CD14-positive monocyte (primary cell): ENCODE data around the gene APOL1. TPM values are rescaled to one million over a fixed set of nuclear protein-coding genes. Genes with fewer than 3 reads are reported as not detected.

Experiments
- DNase-seq, 3 donors: peaks; one replicate each; pipeline ENCODE4 v3.0.0-alpha.2; 2011 to 2022
- H2AFZ ChIP-seq: 2 replicates; pipeline ENCODE4 v1.6.0; 2012; ENCODE audit warnings: mild to moderate bottlenecking, low read depth, low read length, inconsistent platforms; ENCODE audit not compliant: insufficient read depth, poor library complexity, severe bottlenecking
- H3K27ac ChIP-seq, 2 donors: 1 replicate in 1 of 2; 2 replicates in 1 of 2; pipeline ENCODE4 v1.5.1; 2012 to 2013; ENCODE audit warnings: low read length in 2 of 2, control low read depth in 1 of 2, inconsistent platforms in 1 of 2, low read depth in 1 of 2, mild to moderate bottlenecking in 1 of 2
- H3K27me3 ChIP-seq, 2 donors: one replicate each; pipeline versions ENCODE4 v1.6.0 to v1.6.1; 2011 to 2013; ENCODE audit warnings: low read length in 2 of 2; ENCODE audit not compliant: control insufficient read depth in 2 of 2, insufficient read depth in 2 of 2
- H3K36me3 ChIP-seq, 2 donors: replicated peaks in 1 of 2; 1 replicate in 1 of 2; 2 replicates in 1 of 2; pipeline versions ENCODE4 v1.5.1 to v1.6.1; 2012 to 2013; ENCODE audit warnings: low read length in 2 of 2, control low read depth in 1 of 2, inconsistent platforms in 1 of 2, mild to moderate bottlenecking in 1 of 2; ENCODE audit not compliant: insufficient read depth in 2 of 2, control insufficient read depth in 1 of 2
- H3K4me1 ChIP-seq, 2 donors: 1 replicate in 1 of 2; 2 replicates in 1 of 2; pipeline versions ENCODE4 v1.5.1 to v1.6.1; 2012 to 2013; ENCODE audit warnings: low read length in 2 of 2, control low read depth in 1 of 2, inconsistent platforms in 1 of 2, mild to moderate bottlenecking in 1 of 2, moderate library complexity in 1 of 2; ENCODE audit not compliant: insufficient read depth in 2 of 2, control insufficient read depth in 1 of 2
- H3K4me2 ChIP-seq: replicated peaks from 2 replicates; pipeline ENCODE3; 2012; ENCODE audit warnings: low read length, moderate library complexity, mild to moderate bottlenecking; ENCODE audit not compliant: poor library complexity, severe bottlenecking; ENCODE audit errors: extremely low read depth
- H3K4me3 ChIP-seq, 3 experiments: fragments of 200-600 bp in 1 of 3; sonication (generic) in 1 of 3; replicated peaks in 1 of 3; 1 replicate in 2 of 3; 2 replicates in 1 of 3; pipeline ENCODE4 v1.5.1; 2011 to 2013; ENCODE audit warnings: low read length in 3 of 3, mild to moderate bottlenecking in 3 of 3, control low read depth in 2 of 3, low read depth in 2 of 3, inconsistent platforms in 1 of 3, moderate library complexity in 1 of 3
- H3K79me2 ChIP-seq: 2 replicates; pipeline ENCODE4 v1.6.0; 2012; ENCODE audit warnings: mild to moderate bottlenecking, control low read depth, inconsistent platforms, low read length, moderate library complexity; ENCODE audit not compliant: insufficient read depth
- H3K9ac ChIP-seq: 2 replicates; pipeline ENCODE4 v1.6.0; 2017; ENCODE audit warnings: low read length, mild to moderate bottlenecking; ENCODE audit not compliant: insufficient read depth, poor library complexity, severe bottlenecking
- H3K9me3 ChIP-seq, 2 donors: replicated peaks in 1 of 2; 1 replicate in 1 of 2; 2 replicates in 1 of 2; pipeline versions ENCODE4 v1.5.1 to v1.6.1; 2012 to 2013; ENCODE audit warnings: low read length in 2 of 2, control low read depth in 1 of 2; ENCODE audit not compliant: control insufficient read depth in 1 of 2, insufficient read depth in 1 of 2
- H4K20me1 ChIP-seq: 2 replicates; pipeline ENCODE4 v1.6.0; 2012; ENCODE audit warnings: mild to moderate bottlenecking, low read length, control low read depth, moderate library complexity; ENCODE audit not compliant: insufficient read depth
- H3K27ac Mint-ChIP-seq, 7 donors: one replicate each; pipeline ENCODE4 v1.8.0; 2020; ENCODE audit warnings: mild to moderate bottlenecking in 7 of 7, mixed read lengths in 7 of 7, moderate library complexity in 6 of 7, inconsistent platforms in 2 of 7
- H3K27me3 Mint-ChIP-seq, 3 donors: one replicate each; pipeline ENCODE4 v1.8.0; 2021 to 2022; ENCODE audit warnings: low read depth in 3 of 3, mild to moderate bottlenecking in 3 of 3, mixed read lengths in 3 of 3, moderate library complexity in 3 of 3, inconsistent platforms in 1 of 3
- H3K36me3 Mint-ChIP-seq, 2 donors: one replicate each; pipeline ENCODE4 v1.8.0; 2020; ENCODE audit warnings: mixed read lengths in 2 of 2, inconsistent platforms in 1 of 2, mild to moderate bottlenecking in 1 of 2
- H3K4me1 Mint-ChIP-seq: one replicate; pipeline ENCODE4 v1.8.0; 2020; ENCODE audit warnings: mild to moderate bottlenecking, mixed read lengths
- H3K4me3 Mint-ChIP-seq, 2 donors: one replicate each; pipeline ENCODE4 v1.8.0; 2020; ENCODE audit warnings: mild to moderate bottlenecking in 2 of 2, mixed read lengths in 2 of 2, moderate library complexity in 1 of 2
- H3K9me3 Mint-ChIP-seq, 7 donors: one replicate each; pipeline ENCODE4 v1.8.0; 2020 to 2022; ENCODE audit warnings: mixed read lengths in 7 of 7, mild to moderate bottlenecking in 6 of 7, moderate library complexity in 6 of 7, inconsistent platforms in 2 of 7
- WGBS: methylation state at CpG from one replicate; pipeline ENCODE4 v1.1.5; 2013; ENCODE audit warnings: missing lambda C conversion rate; ENCODE audit not compliant: insufficient coverage; 5-methylcytosine and 5-hydroxymethylcytosine counted together
- intact Hi-C, 2 donors: fragments of 100-400 bp; cut with micrococcal nuclease; formaldehyde crosslinking; loops; one replicate each; pipeline versions ENCODE4 v1.15.0 to v1.15.1; 2023
- polyA plus RNA-seq, 3 donors: library from polyadenylated mRNA; depleted of rRNA in 1 of 3; unstranded in 2 of 3; stranded (reverse) in 1 of 3; fragments of 300-500 nt in 2 of 3; fragments of >200 nt in 1 of 3; fragmentation: Illumina TruSeq in 2 of 3; gene quantifications; 1 replicate in 2 of 3; 2 replicates in 1 of 3; pipeline ENCODE4 v1.2.3, GENCODE V29; 2012 to 2021
- TF ChIP-seq, protein P1 (sequence below): fragments of 200-600 bp; IDR thresholded peaks from one replicate; pipeline ENCODE4 v1.8.0; 2022; ENCODE audit warnings: antibody characterized with exemption, mild to moderate bottlenecking

Gene APOL1
- polyA plus RNA-seq, 3 donors = 3.4 to 7.5 (median 6.1) TPM

DNA sequence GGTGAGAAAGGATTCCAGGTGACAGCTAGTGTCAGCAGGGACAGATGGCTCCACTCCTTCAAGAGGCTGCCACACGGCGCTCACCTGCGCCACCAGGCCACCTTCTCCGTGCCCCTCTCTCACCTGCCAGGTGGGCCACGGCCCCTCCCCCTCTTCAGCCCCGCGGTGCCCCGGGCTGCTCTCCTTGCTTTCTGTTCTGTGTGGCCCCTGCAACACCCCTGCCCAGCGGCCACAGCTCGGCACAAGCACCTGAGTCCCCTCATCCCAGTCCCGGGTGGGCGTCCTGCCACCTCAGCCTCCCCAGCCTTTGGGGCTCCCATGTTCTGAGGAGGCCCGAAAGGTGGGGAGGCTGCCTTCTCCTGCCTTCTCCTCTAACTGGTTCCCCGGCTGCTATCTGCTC lies 46.4 kb downstream of the APOL1 start:
- TF ChIP-seq, protein P1, sequence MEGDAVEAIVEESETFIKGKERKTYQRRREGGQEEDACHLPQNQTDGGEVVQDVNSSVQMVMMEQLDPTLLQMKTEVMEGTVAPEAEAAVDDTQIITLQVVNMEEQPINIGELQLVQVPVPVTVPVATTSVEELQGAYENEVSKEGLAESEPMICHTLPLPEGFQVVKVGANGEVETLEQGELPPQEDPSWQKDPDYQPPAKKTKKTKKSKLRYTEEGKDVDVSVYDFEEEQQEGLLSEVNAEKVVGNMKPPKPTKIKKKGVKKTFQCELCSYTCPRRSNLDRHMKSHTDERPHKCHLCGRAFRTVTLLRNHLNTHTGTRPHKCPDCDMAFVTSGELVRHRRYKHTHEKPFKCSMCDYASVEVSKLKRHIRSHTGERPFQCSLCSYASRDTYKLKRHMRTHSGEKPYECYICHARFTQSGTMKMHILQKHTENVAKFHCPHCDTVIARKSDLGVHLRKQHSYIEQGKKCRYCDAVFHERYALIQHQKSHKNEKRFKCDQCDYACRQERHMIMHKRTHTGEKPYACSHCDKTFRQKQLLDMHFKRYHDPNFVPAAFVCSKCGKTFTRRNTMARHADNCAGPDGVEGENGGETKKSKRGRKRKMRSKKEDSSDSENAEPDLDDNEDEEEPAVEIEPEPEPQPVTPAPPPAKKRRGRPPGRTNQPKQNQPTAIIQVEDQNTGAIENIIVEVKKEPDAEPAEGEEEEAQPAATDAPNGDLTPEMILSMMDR = no peak
- H4K20me1 ChIP-seq = peaks cover 100% of the 10 kb centered on the region
- intact Hi-C loops = no loop called here
- H3K4me3 ChIP-seq = no peak overlapping the region
- H3K27me3 ChIP-seq = no peaks in the 10 kb centered on the region
- H3K4me2 ChIP-seq = no peak overlapping the region
- H3K9ac ChIP-seq = no peak overlapping the region
- WGBS = 94% methylated on average over 14 of the region's 14 CpGs
- no peaks in the 10 kb centered on the region for H3K9me3 ChIP-seq
- H3K79me2 ChIP-seq = peaks cover 71% of the 10 kb centered on the region
- no peak overlapping the region for H3K4me3 Mint-ChIP-seq
- no peak for DNase-seq
- no peaks in the 10 kb centered on the region for H3K4me1 ChIP-seq
- H2AFZ ChIP-seq = no peak overlapping the region
- H3K36me3 ChIP-seq = peaks cover 99 to 100% of the 10 kb centered on the region in 2 donors
- no peaks in the 10 kb centered on the region for H3K27me3 Mint-ChIP-seq
- no peak overlapping the region for H3K27ac Mint-ChIP-seq
- no peaks in the 10 kb centered on the region for H3K4me1 Mint-ChIP-seq
- H3K27ac ChIP-seq = no peak overlapping the region
- peaks cover 90 to 100% of the 10 kb centered on the region in 2 donors for H3K36me3 Mint-ChIP-seq
- H3K9me3 Mint-ChIP-seq = no peaks in the 10 kb centered on the region

DNA sequence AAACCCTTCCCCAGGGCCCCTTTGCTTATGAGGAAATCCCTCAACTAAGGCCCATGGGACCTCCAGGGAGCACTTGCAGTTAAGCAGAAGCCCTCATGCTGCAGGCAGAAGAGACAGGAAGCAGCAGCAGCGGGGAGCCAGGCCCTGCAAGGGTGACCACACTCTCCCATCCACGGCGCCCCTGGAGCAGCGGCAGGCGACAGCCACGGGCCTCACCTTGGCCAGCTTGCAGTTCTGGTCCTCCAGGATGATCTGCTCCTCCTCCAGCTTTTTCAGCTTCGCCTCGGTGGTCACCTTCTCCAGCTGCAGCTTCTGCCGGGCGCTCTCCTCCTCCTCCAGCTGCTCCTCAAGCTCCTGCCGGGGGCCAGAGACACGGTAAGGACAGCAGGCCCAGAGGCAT lies 47.0 kb downstream of the APOL1 start:
- no peak overlapping the region for H2AFZ ChIP-seq
- Mint-ChIP-seq H3K4me1 (no peaks in the 10 kb centered on the region), H3K27ac (peak overlapping the region in 1 of 7 donors; percentile 76), H3K4me3 (no peak overlapping the region), H3K36me3 (peaks cover 90 to 100% of the 10 kb centered on the region in 2 donors), H3K27me3 (no peaks in the 10 kb centered on the region), H3K9me3 (no peaks in the 10 kb centered on the region)
- H3K27me3 ChIP-seq = no peaks in the 10 kb centered on the region
- no peak overlapping the region for H3K4me2 ChIP-seq
- no peak for DNase-seq
- H3K9me3 ChIP-seq = no peaks in the 10 kb centered on the region
- no peak overlapping the region for H3K4me3 ChIP-seq
- peaks cover 71% of the 10 kb centered on the region for H3K79me2 ChIP-seq
- no peak overlapping the region for H3K27ac ChIP-seq
- no peaks in the 10 kb centered on the region for H3K4me1 ChIP-seq
- H4K20me1 ChIP-seq = peaks cover 100% of the 10 kb centered on the region
- H3K36me3 ChIP-seq = peaks cover 99 to 100% of the 10 kb centered on the region in 2 donors
- TF ChIP-seq, protein P1 = no peak
- H3K9ac ChIP-seq = no peak overlapping the region
- intact Hi-C loops = no loop called here
- 95% methylated on average over 12 of the region's 12 CpGs for WGBS
